Measurements from ENCODE around the gene NMNAT1. TPM values are rescaled to one million over a fixed set of nuclear protein-coding genes. Genes with fewer than 3 reads are reported as not detected.

NMNAT1 gene
- total RNA-seq, 1 experiment from 2014 or later = 2.8 TPM

GRCh38 chr1:10033359-10033845 is 90.1 kb downstream of the NMNAT1 start:
- Histone ChIP-seq H2BK20ac (ENCODE audit: low read depth, low read length, poor library complexity, severe bottlenecking) (no peak overlapping the region), H4K5ac (ENCODE audit: insufficient read length, low read depth, low read length) (peak overlapping the region; percentile 67), H3K23me2 (ENCODE audit: insufficient read length, low read depth, low read length, poor library complexity, severe bottlenecking) (peaks cover 12% of the 10 kb centered on the region), H3K9ac (ENCODE audit: extremely low read depth, insufficient read length, low read length) (peak overlapping the region; percentile 96), H2BK15ac (ENCODE audit: low read depth, low read length) (no peak overlapping the region), H3K79me1 (ENCODE audit: insufficient read depth, low read depth, low read length, poor library complexity, severe bottlenecking) (no peaks in the 10 kb centered on the region), H2BK5ac (ENCODE audit: insufficient read length, low read length) (peak overlapping the region; percentile 76), H2AFZ (ENCODE audit: low read length) (no peak overlapping the region), H2BK12ac (ENCODE audit: insufficient read length, low read depth, low read length) (no peak overlapping the region), H3K56ac (ENCODE audit: insufficient read length, low read depth, low read length) (no peak overlapping the region), H2BK120ac (ENCODE audit: low read depth, low read length, poor library complexity, severe bottlenecking) (no peak overlapping the region), H3K9me3 (ENCODE audit: control insufficient read depth, low read depth, low read length) (no peaks in the 10 kb centered on the region), H4K8ac (replicated peaks; ENCODE audit: insufficient read length, low read depth, low read length) (no peak overlapping the region), H3K27ac (ENCODE audit: insufficient read length, low read depth, low read length) (peak overlapping the region; percentile 95), H4K20me1 (ENCODE audit: control insufficient read depth, insufficient read depth, insufficient read length) (no peaks in the 10 kb centered on the region), H3K79me2 (ENCODE audit: insufficient read depth, low read length) (peaks cover 5% of the 10 kb centered on the region; the same call in 1 of the 2 replicates), H3T11ph (ENCODE audit: low read length) (no peak overlapping the region), H2AK5ac (ENCODE audit: insufficient read length, low read length) (no peak overlapping the region), H3K14ac (ENCODE audit: insufficient read depth, low read length) (peak overlapping the region; percentile 90), H3K4ac (ENCODE audit: low read depth, low read length) (no peak overlapping the region), H3K4me2 (ENCODE audit: insufficient read depth, insufficient read length, low read length) (peak overlapping the region; percentile 82), H3K23ac (ENCODE audit: insufficient read length, low read depth, low read length) (no peak overlapping the region), H4K91ac (ENCODE audit: insufficient read length, low read depth, low read length) (no peak overlapping the region), H3K18ac (ENCODE audit: insufficient read length, low read depth, low read length) (peak overlapping the region; percentile 36), H3K27me3 (ENCODE audit: insufficient read depth, low read length) (no peaks in the 10 kb centered on the region), H3K4me1 (ENCODE audit: insufficient read depth, low read length) (peaks cover 2% of the 10 kb centered on the region; the same call in 1 of the 2 replicates)
- Mint-ChIP-seq H3K4me1 (peaks cover 15 to 19% of the 10 kb centered on the region in 2 experiments), H3K4me3 (peak overlapping the region; percentile 89 to 92), H3K9me3 (peaks cover 0 to 2% of the 10 kb centered on the region in 2 experiments; a peak in 3 of 5 replicates), H3K36me3 (ENCODE audit: insufficient read depth in 1 of 3, low read depth in 3 of 3) (peaks cover 6 to 12% (median 8%) of the 10 kb centered on the region in 3 experiments; a peak in 5 of 7 replicates), H3K27ac (peak overlapping the region; percentile 99 to 100 (median 99)), H3K27me3 (ENCODE audit: low read depth) (no peaks in the 10 kb centered on the region)
- DNase-seq = peak; percentile 33
- TF ChIP-seq, protein P1, sequence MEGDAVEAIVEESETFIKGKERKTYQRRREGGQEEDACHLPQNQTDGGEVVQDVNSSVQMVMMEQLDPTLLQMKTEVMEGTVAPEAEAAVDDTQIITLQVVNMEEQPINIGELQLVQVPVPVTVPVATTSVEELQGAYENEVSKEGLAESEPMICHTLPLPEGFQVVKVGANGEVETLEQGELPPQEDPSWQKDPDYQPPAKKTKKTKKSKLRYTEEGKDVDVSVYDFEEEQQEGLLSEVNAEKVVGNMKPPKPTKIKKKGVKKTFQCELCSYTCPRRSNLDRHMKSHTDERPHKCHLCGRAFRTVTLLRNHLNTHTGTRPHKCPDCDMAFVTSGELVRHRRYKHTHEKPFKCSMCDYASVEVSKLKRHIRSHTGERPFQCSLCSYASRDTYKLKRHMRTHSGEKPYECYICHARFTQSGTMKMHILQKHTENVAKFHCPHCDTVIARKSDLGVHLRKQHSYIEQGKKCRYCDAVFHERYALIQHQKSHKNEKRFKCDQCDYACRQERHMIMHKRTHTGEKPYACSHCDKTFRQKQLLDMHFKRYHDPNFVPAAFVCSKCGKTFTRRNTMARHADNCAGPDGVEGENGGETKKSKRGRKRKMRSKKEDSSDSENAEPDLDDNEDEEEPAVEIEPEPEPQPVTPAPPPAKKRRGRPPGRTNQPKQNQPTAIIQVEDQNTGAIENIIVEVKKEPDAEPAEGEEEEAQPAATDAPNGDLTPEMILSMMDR (conservative IDR thresholded peaks at IDR 0.05) = no peak
- no CpG with 5 or more reads among the region's 19 CpGs for WGBS (ENCODE audit: extremely low coverage, insufficient read length, low lambda C conversion rate)

Small RNA genes within 50 kb of the gene (microRNA-seq; reads per million reads assigned to microRNA genes)
- gene MIR5697 (ENCODE audit: borderline microRNAs expressed) = not detected

Other genes starting within 250 kb of the NMNAT1 start
- 100 and 101 TPM in 2 replicates for gene CLSTN1, start 119.5 kb upstream of the NMNAT1 start, total RNA-seq (2021)
- gene CTNNBIP1, start 33.2 kb upstream of the NMNAT1 start, total RNA-seq (2021) = 43.0 and 44.4 TPM in 2 replicates
- 22.9 and 23.6 TPM in 2 replicates for gene LZIC, start 84 bp upstream of the NMNAT1 start, total RNA-seq (2021)
- gene RBP7, start 53.8 kb downstream of the NMNAT1 start, total RNA-seq (2021) = 4.5 and 6.2 TPM in 2 replicates
- gene UBE4B, start 89.5 kb downstream of the NMNAT1 start, total RNA-seq (2021) = 66.0 and 67.6 TPM in 2 replicates